GM19467 (cell line): ENCODE measurements around the gene ANO2.

Source experiments
- ATAC-seq: cut with Tn5 transposase; IDR thresholded peaks from one replicate; pipeline ENCODE4 v1.9.1; 2021; ENCODE audit warnings: mild to moderate bottlenecking, moderate library complexity; ENCODE audit not compliant: unreplicated experiment

The ANO2 gene

DNA sequence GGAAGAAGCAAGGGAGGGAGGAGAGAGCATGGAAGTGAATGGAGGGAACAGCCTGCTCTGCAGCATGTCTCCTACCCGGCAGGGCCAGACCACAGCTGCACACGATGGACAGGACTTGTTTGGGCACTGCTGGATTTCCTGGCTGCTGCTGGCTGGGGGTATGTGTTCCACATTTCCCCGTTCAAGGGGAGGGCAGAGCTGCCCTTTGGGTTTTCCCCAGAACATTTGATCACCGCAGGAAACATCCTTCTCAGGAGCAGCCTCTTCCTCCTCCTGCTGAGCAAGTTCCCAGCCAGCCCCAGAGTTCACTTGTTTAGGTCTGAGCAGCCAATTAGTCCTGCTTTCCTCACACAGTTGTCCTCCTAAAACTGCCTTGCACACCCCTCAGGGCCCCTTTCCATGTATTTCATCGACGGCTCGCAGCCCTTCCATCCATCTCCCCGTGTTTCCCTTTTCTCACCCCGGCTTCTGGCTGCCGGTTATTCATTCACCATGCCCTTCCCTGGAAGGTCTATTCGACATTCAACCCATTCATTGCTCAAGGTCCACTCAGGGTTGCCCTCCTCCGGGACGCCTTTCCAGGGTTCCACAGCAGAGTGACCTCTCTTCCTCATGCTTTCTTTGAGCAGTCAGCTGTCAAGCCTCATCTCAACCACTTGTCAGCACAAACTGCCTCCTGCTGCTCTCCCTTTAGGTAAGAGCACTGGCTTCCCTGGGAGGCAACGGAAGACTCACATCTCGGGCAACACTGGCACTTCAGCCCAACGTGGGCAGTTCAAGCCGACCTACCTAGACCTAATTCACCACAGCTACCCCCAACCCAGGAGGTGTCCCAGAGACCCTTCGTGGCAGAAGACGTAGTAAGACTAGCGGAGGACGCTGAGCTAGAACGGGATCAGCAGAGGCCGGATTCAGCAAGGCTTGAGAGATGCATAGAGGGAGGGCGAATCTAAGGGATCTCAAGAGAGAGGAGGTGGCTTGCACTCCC lies 20.1 kb upstream of the ANO2 start:
- ATAC-seq: no peak

DNA sequence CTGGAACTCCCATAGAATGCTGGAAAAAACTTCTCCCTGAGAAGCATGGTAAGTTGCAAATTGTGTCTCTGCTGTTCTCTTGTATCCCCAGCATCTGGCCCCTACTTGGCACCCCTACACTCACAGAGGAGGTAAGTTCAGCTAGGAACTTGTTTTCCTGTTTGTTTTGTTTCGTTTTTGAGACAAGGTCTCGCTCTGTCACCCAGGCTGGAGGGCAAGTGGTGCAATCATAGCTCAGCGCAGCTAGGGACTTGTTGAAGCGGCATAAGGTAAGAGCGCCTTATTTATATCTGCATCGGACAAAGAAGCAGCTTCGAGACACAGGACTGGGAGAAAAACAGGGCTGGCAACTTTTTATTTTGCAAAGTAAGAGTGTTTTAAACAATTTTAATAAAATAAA lies 18.5 kb upstream of the ANO2 start:
- no peak for ATAC-seq

GRCh38 chr12:5960783-5961182 lies 15.7 kb upstream of the ANO2 start:
- no peak for ATAC-seq

GRCh38 chr12:5956987-5957386 lies 11.9 kb upstream of the ANO2 start:
- no peak for ATAC-seq

DNA sequence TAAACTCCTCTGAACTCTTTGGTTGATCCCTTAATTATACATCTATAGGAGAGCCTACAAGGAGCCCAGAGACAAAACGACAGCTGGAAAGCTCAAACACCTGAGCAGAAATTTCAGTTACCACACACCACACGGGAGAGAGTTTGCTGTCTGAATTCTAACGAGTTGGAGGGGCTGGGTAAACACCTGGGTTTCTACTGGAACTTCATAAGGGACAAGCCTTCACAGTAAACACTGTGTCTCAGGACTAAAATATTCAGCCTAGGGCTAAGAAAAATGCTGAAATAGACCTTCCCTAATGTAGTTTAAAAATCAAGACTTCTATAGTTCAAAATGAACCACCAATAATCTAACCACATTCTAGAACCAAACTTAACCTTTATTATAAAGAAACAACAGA lies 9.6 kb upstream of the ANO2 start:
- ATAC-seq: no peak

- no peak for ATAC-seq
Observed at GRCh38 chr12:5953835-5954586, 9.0 kb upstream of the ANO2 start.

- ATAC-seq: no peak
Observed at GRCh38 chr12:5952031-5952430, 7.0 kb upstream of the ANO2 start.

DNA sequence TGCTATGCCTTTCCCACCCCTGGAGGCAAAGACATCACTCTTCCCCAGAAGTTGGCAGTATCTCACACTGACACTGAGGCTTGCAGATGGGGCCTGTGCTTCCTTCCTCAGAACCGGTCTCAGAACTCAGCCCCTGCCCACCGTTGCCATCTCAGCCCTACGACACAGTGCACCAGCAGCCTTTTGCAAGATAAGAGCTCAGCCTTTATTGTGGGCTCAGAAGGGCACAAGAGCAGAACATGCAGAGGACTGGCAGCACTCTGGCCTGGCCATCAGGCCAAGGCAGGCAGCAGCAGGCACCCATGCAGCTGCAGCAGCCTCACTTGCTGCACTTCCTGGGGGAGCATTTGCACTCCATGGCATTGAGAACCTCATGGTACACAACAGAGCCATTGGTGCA lies 3.6 kb upstream of the ANO2 start:
- ATAC-seq: no peak

DNA sequence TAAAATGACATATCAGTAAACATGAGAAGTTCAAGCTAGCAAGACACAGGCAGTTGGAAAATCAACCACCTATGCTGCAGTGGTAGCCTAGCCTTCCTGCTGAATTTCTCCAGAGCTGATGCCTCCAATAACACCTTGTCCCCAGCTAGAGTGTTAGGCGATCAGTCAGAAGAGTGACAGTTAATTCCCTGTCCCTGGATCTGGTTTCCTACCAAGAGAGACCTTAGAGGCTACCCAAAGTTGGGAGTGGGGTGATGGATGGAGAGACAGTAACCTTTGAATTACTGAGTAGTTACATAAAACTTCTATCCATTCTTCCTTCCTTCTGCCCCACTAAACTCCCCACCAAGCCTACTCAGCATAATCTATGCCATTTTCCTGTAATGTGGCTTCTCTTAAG lies 1.9 kb upstream of the ANO2 start:
- no peak for ATAC-seq

DNA sequence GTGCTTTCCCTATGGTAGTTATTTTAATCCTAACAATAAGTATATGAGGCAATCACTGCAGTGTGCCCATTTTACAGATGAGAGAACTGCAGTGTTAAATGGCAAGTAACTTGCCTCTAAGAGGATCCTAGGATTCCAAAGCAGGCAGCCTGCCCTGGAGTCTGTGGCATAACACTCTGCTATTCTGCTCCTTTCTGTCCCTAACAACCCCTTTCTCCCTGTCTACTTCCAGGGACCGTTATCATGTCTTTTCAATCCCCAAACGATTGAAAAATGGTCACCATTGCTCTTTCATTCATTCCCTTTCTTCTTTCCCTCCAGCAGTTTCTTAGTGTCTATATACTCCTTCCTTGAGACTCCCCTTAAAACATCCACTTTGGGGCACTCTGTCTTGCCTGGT lies 1.3 kb upstream of the ANO2 start:
- no peak for ATAC-seq

- ATAC-seq: no peak
Observed at GRCh38 chr12:5944688-5945070, 380 bp downstream of the ANO2 start.

GRCh38 chr12:5944053-5944452 lies 1.0 kb downstream of the ANO2 start:
- ATAC-seq: no peak

- ATAC-seq: no peak
Observed at GRCh38 chr12:5941907-5942306, 3.2 kb downstream of the ANO2 start.

DNA sequence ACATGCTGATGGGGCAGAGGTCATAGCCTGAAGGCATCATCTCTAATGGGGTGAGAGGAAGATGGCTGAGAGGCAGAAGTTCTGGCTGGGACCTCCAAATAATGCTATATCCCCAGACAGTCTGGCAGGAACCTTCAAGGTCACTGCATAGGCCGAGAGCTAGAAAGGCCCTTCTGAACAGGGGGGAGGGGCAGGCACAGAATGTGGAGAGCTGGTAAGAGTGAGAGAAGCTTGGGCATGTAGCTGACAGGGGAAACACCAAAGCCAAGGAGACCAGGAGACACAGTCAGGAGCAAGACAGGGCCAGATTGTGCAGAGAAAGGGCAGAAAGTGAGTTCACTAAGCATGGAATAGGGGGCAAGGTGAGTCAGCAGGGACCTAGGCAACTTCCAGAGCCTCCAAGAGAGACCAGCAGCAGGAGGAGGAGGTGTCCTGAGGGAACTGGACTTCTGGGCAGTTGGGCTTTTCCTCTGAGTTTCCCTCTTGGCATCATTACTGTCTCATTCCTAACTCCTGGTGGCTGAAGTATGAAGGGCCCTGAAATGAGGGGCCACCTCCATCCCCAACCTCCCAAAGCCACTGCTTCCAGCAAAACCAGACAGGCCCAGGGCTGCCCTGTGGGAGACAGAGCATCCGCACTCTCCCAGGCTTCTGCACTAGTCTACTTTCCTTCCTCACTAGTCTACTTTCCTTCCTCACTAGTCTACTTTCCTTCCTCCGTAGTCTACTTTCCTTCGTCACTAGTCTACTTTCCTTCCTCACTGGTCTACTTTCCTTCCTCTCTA lies 17.1 kb downstream of the ANO2 start:
- ATAC-seq: no peak

GRCh38 chr12:5925646-5926045 lies 19.4 kb downstream of the ANO2 start:
- no peak for ATAC-seq

GRCh38 chr12:5924342-5924741 lies 20.7 kb downstream of the ANO2 start:
- ATAC-seq: no peak

- no peak for ATAC-seq
Observed at GRCh38 chr12:5923751-5924150, 21.3 kb downstream of the ANO2 start.

GRCh38 chr12:5923043-5923605 lies 21.9 kb downstream of the ANO2 start:
- no peak for ATAC-seq

DNA sequence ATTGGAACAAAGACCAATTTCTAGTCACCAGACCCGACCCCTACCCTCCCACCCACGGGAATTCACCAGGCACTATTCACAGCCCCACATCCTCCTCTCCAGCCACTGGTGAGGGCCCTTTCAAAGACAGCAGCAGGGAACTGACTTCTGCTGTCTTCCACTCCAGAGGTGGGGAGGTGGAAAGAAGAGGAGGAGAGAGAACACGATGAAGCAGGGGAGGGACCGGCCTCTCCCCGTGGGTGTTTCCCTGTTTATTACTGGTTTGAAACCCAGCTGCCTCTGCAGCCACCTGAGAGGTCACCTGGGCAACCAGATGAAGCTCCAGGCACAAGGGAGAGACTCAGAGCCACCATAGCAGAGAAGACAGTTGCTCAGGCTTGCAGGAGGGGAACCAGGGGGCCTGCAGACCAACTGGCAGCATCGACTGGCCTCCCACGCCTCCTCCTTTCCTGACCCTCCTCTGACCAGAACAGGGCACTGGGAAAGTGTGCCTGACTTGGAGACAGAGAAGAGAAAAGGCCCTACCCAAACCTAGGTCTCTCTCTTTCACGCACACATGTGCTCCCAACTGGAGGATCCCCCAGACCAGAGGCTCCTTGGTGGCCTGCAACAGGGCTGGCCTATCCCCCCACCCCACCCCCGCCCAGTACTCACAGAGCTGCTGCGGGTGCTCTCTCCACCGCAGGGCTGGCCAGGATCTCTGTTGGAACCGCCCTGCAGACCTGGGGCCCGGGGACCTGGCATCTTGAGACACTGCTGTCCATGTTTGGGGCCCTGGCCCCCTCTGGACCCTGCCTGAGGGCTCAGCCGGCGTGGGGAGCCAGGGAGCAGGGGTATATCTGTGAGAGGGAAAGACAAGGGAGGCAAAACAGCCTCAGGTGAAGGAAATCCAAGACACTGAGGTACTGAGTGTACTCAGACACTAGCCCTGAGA lies 22.8 kb downstream of the ANO2 start:
- ATAC-seq: no peak
